GM12873 (cell line): Measurements from ENCODE around the gene SACM1L.
A peak's percentile ranks its signal among the peaks of the same experiment; 100 is the strongest.

Source experiments
- CTCF ChIP-seq: IDR thresholded peaks from 2 replicates; pipeline ENCODE4 v1.5.1; 2012; ENCODE audit warnings: low read depth, mild to moderate bottlenecking, moderate library complexity, low read length, control low read depth; ENCODE audit not compliant: insufficient read depth; ENCODE audit errors: missing control alignments

The SACM1L gene

GRCh38 chr3:45760878-45761711 is 71.9 kb downstream of the SACM1L start:
- peak; percentile 91 for TF ChIP-seq CTCF

- no peak for TF ChIP-seq CTCF
These were observed 72.6 kb downstream of the SACM1L start for GRCh38 chr3:45761831-45762230.

DNA sequence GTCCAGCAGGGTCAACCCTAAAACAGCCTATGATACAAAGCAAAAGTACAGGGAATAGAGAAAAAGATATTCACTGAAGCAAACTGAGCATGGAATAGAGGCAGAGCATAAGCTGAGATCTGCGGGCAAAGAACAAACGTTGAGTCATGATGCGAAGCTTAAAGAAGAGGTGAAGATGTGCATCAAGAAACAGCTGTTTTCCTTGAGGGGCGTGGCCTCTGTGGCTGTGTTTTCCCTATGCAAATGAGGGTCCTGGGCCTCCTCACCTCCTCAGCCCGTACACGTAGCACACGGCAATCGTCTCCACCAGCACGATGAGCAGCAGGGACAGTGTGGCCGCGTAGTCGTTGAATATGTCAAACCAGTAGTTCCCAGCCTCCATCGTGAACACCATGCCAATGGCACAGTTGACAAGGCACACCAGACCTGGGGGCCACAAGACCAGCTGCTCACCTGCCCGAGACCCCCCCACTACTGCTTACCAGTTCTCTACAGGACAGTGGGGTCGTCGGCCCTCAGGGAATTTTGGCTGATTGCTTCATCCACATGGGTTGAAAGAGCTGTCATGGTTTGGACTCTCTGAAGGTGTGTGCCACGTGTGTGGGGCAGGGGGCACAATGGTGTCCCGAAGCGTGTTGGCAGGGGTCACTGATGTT is 73.6 kb downstream of the SACM1L start:
- TF ChIP-seq CTCF = no peak

DNA sequence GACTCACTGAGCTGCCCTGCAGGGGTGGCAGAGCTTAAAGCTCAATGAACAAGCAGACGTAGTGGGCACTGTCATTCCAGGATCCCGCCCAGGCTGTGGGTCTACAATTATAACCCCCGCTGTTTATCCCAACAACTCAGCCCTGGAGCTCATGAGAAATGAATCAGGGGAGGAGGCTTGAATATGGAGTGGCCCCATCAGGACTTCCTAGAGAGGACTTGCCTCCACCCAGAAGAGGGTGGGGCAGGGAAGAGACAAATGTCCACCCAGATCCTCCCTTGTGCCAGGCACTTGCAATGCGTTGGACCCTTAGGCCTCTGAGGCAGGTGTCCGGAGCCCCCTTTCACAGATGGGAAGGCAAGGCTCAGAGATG is 74.1 kb downstream of the SACM1L start:
- TF ChIP-seq CTCF = no peak

- no peak for TF ChIP-seq CTCF
These were observed 76.2 kb downstream of the SACM1L start for GRCh38 chr3:45765266-45765851.

GRCh38 chr3:45765958-45766357 is 76.8 kb downstream of the SACM1L start:
- no peak for TF ChIP-seq CTCF

GRCh38 chr3:45771166-45771775 is 82.1 kb downstream of the SACM1L start:
- no peak for TF ChIP-seq CTCF
